GM19452 (cell line): ENCODE data around the gene LCNL1.

ENCODE experiments used
- ATAC-seq: cut with Tn5 transposase; IDR thresholded peaks from one replicate; pipeline ENCODE4 v1.9.1; 2021; ENCODE audit not compliant: unreplicated experiment

The LCNL1 gene

DNA sequence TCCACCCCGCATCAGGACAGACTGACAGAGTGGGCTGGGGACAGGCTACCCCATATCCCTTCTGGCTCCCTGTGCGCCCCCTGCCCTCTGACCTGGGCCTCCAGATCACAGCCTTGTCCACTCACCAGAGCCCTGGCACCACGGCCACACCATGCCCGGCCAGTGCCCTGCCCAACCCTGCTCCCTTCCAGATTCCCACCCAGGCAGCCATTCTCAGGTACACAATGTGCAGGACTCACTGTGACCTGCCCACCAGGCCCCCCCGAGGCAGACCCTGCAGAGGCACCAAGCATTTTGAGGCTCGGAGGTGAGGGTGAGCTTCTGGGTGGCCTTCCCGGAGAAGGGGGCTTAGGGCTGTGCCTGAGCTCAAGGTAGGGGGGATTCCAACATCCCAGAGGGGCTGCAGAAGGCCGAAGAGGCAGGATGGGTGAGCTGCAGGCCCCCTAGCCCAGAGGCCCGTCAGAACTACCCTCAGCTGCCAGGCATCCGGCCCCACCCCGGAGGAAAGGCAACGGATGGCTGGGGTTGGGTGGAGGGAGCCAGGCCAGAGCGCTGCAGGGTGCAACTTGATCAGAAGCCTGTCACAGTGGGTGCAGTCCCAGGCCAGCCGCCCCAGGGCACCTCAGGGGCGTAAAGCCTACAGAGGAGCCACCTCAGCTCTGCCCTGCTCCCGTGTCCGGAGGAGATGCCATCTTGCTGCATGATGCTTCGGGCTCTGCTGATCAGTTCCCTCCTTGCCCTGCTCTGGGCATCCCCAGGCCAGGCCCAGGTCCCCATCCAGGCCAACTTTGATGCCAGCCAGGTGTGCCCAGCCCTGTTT, at the start of gene LCNL1:
Gene LCNL1, plus strand, starts transcription at position 762 of the 820 bp plus-strand sequence. CDS start 594 bp downstream, outside the sequence.
- no peak for ATAC-seq

DNA sequence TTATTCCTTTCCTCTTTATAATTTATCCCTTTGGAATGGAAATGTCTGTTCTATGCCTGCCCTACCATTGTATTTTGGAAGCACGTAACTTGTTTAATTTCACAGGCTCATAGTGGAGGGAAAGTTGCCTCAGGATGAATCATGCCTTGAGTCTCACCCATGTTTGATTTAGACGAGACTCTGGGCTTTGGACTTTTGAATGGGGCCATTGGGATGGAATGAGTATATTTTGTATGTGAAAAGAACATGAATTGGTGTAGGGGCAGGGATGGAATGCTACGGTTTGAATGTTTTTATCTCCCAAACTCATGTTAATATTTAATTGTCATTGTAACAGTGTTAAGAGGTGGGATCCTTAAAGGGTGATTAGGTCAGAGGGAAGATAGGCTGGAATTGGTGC, 48.5 kb upstream of the LCNL1 start:
- no peak for ATAC-seq

- ATAC-seq: no peak
Measured at GRCh38 chr9:136935651-136936050, 47.1 kb upstream of the LCNL1 start.

- no peak for ATAC-seq
Measured at GRCh38 chr9:136936645-136937170, 46.1 kb upstream of the LCNL1 start.

- no peak for ATAC-seq
Measured at GRCh38 chr9:136937186-136938001, 45.4 kb upstream of the LCNL1 start.

DNA sequence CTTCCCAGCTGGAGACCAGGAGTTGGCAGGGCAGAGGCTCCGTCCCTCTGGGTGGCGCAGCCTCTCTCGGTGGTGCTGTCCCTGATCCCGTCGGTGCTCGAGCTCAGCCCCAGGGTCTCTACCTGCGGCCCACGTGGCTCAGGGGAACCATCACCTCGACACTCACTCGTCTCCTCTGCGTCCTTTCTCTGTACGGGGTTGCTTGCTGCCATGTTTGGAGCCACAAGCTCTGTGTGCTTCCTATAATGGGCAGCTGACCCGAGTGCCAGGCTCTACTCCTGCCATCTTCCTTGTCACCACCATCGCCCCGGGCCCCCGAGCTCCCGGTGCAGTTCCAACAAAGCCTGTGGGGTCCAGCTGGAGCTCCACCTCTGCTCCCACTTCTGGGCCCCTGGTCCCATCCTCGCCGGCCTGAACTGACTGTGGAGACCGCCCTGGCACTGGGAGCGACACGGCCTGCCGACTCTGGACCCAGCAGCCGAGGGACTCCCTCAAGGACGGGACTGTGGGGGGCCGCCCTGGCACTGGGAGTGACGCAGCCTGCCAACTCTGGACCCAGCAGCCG, 43.3 kb upstream of the LCNL1 start:
- ATAC-seq: no peak

- no peak for ATAC-seq
Measured at GRCh38 chr9:136939996-136940525, 42.7 kb upstream of the LCNL1 start.

- no peak for ATAC-seq
Measured at GRCh38 chr9:136940526-136941230, 42.1 kb upstream of the LCNL1 start.

GRCh38 chr9:136941231-136942111, 41.3 kb upstream of the LCNL1 start:
- no peak for ATAC-seq

GRCh38 chr9:136942112-136942880, 40.5 kb upstream of the LCNL1 start:
- ATAC-seq: no peak

DNA sequence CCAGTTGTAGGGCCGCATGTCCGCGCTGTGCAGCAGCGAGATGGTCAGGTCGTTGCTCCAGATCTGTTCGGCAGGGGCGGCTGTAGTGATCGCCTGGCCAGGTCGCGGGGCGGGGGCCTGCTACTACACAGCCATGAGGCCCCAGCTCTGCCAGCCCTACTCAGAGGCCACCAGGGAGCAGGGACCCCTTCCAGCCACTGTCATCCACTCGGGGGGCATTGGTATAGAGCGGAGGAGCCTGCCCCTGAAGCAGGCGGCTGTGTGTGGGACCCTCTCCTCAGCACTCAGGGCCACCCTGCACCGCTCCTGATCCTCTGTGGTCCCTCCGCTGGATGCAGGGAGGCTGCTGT, 39.9 kb upstream of the LCNL1 start:
- ATAC-seq: no peak

DNA sequence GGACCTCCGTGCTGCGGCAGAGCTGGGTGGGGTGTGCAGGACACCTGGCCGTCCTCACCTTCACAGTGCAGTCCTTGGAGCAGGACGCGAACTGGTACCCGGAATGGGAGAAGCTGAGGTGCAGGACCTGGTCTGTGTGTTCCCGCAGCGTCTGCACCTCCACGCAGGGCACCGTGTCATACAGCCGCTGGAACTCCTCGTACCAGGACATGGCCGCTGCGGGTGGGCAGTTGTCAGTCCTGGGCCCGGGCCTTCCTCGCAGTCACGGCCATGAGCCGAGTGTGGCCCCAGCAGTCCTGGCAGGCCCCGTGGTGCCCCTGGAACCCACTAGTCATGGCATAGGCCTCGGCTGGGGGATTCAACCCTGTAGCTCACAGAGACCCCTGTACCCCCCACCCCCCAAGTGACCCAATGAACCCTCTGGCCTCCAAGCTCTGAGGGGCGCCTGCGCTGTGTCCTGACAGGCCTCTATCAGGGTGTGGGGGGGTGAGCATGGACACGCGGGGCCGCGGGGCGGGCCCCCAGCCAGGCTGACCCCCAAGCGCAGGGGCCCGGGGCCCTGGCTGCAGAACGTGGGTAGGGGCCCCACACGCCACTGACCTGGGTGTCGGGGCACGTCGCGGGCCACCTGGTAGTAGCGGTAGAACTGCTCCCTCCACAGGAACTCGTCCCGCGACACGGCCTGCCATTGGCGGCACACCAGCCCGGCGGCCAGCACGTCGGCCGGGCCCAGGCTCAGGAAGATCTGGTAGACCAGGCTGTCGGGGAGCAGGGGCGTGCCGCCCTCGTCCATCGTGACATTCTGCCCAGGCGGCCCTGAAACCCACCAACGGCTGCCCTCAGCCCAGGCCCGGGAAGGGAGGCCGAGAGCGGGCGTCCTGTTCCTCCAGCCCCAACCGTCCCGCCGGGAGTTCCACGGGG, 39.2 kb upstream of the LCNL1 start:
- ATAC-seq: peak; percentile 6

DNA sequence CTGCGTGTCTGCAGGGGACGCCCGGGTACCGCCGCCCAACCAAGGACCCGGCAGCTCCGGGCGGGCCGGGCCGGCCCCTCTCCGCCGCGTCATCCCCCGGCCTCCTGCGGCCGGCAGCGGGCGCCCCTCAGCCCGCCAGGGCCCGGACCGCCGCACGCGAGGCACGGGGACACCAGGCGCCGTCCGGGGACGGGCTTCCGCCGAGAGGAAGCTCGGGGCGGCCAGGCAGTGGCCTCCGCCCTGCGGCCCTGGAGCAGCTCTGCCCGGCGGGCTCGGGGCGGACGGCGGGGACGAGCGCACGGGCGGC, 38.6 kb upstream of the LCNL1 start:
- ATAC-seq: peak; percentile 37

DNA sequence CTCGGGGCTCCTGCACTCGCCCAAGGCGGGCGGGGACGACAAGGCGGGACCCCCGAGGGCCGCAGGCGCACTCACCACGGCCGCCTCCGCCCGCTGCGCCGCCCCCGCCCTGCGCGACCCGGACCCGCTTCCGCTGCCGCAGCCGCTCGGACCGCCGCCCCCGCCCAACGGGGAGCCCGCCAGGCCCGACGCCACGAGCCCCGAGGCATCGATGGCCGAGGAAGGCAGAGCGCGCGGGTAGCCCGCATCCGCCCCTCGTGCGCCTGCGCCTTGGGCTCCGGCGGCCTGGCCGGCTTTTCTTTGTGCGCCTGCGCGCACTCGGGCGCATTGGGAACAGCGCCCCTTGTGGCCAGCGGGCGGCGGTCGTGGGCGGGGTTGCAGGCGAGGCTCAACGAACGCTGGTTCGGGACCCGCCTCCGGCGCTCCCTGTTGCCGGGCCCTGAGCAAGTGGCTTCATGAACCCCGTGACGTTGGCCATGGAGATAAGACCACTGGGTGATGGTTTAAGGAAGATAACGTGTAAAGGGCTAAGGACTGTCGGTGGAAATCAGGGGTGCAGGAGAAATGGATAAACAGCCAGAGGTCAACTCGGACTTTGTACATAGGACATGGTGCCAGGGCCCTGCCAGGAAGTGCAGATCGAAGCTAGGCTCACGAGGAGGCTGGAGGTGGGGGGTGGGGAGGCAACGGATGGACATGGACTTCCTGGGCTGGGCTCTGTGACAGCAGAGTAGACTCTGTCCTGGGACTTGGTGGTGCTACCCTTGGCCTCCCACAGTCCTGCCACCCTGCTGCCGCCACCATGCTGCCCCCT, 38.1 kb upstream of the LCNL1 start, which contains the start of the genes C8G and FBXW5:
Gene C8G, plus strand, starts transcription at position 725 of the 814 bp plus-strand sequence. Its CDS starts 78 bp downstream, at position 803.
Gene FBXW5, minus strand, starts transcription at position 220 of the 814 bp plus-strand sequence. CDS start 655 bp downstream, outside the sequence.
- peak; percentile 74 for ATAC-seq

- ATAC-seq: no peak
Measured at GRCh38 chr9:136945333-136946227, 37.2 kb upstream of the LCNL1 start.
